Measurements from ENCODE around the gene C1QB.

- TF ChIP-seq E2F6 (IDR thresholded peaks at IDR 0.05) (no peak), CTCF (IDR thresholded peaks at IDR 0.05; ENCODE audit: control extremely low read depth in 1 of 3, insufficient read depth in 1 of 3, low read depth in 1 of 3, low read length in 3 of 3) (no peak), RAD21 (IDR thresholded peaks at IDR 0.05 in 1 of 2, conservative IDR thresholded peaks at IDR 0.05 in 1 of 2; ENCODE audit: low read depth in 2 of 2, low read length in 2 of 2) (no peak), POLR2A (IDR thresholded peaks at IDR 0.05; ENCODE audit: control extremely low read depth in 1 of 2, low read depth in 2 of 2, low read length in 2 of 2) (no peak), YY1 (IDR thresholded peaks at IDR 0.05; ENCODE audit: low read depth, low read length) (no peak), TCF12 (IDR thresholded peaks at IDR 0.05; ENCODE audit: low read depth, low read length) (no peak), HDAC2 (IDR thresholded peaks at IDR 0.05; ENCODE audit: borderline replicate concordance in 1 of 2, low read depth in 2 of 2, low read length in 2 of 2) (no peak), ATF3 (IDR thresholded peaks at IDR 0.05; ENCODE audit: insufficient read depth, low read depth, low read length) (no peak), BACH1 (IDR thresholded peaks at IDR 0.05; ENCODE audit: low read length) (no peak), SAP30 (IDR thresholded peaks at IDR 0.05; ENCODE audit: insufficient read depth, insufficient replicate concordance, low read length) (no peak)
Measured at GRCh38 chr1:22615886-22616285, 37.1 kb upstream of the C1QB start.
